Fibroblast of skin of right biceps (primary cell): ENCODE measurements around the gene PRMT9.

Experiments
- DNase-seq: peaks from one replicate; pipeline ENCODE4 v3.0.0-alpha.2; 2013

Gene PRMT9

DNA sequence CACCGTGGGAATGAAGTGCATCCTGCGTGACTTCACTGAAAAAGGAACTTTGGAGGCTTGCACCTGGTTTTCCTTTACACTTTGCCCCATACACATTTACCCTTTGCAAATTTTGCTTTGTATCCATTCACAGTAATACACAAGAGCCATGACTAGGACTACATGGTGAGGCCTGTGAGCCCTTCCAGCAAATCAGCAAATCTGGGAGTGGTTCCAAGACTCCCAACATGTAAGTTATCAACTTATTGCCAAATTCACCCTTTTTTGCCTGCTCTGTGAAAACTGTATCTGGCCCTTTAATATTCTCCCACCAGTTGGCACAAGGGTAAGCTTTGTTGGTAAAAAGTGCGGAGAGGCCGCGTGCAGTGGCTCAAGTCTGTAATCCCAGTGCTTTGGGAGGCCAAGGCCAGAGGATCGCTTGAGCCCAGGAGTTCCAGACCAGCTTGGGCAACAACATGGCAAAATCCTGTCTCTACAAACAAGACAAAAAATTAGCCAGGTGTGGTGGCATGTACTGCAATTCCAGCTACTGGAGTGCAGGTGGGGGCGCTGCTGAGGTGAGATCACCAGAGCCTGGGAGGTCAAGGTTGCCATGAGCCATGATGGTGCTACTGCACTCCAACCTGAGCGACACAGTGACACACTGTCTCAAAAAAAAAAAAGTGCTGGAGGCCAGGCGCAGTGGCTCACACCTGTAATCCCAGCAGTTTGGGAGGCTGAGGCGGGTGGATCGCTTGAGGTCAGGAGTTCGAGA is 5.0 kb downstream of the PRMT9 start:
- peak; percentile 14 for DNase-seq

DNA sequence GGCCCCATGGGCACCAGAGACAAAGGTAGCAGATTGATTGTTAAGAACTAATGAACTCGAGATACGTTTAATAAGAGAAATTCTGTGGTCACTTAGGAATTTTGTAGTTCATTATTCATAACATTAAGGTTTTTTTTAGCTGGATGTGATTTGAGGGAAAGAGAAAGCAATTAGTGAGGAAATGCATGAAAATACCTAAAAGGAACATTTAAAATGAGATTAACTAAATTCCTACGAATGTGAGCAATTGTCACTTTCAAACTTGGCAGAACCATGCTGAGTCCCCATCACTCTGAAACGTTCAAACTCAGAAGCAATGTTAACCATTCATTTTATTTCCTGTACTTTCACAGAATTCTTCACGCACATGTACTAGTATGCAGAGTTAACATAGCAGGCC is 5.9 kb downstream of the PRMT9 start:
- peak; percentile 20 for DNase-seq

DNA sequence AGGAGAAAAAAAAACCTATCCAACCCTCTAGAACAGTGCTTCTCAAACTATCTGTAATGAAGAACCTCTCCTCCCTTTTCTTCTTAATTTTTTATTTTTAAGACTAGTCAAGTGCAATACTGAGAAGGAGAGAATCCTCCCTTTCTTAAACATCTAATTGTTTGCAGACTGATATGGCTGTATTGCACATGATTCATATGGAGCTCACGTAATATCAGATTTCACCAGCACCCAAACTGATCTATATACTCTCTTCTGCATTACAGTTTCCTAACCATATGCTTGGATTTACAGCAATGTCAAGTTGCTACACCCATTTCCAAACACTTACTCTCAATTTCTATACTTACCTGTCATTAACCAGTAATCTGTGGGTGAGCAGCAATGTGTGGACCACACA is 9.5 kb downstream of the PRMT9 start:
- peak; percentile 12 for DNase-seq

DNA sequence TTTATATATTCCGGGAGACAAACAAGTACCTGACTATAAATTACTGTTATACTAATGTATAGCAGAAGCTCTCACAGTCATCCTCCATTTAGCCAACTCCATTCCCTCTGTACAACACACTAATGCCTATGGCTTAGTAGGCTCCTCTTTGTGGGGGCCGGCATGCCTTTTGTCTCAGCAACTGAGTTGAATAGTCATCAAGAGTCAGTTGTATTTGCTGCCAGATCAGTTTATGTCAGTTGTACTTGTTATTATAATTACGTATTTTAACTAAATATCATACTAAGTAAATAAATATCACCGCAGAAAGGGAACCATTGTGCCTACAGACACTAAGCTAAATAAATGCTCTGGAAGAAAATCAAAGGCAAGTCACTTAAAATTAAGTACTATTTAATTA is 9.9 kb downstream of the PRMT9 start:
- no peak for DNase-seq

DNA sequence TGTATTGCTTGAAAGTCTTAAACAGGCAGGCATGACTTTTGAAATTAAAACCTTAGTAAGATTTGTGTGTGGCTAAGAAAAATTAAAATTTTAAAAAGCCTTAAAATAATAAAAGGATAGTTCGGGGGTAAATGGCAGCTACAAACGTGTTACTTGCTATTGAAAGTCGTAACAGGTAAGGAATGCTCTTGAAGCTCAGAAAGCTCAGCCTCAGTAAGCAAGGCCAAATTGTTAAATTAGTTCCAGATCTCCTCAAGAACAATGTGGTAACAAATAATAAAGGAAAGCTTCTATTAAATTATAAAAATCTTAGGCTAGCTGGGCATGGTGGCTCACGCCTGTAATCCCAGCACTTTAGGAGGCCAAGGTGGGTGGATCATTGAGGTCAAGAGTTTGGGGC is 25.5 kb downstream of the PRMT9 start:
- no peak for DNase-seq

DNA sequence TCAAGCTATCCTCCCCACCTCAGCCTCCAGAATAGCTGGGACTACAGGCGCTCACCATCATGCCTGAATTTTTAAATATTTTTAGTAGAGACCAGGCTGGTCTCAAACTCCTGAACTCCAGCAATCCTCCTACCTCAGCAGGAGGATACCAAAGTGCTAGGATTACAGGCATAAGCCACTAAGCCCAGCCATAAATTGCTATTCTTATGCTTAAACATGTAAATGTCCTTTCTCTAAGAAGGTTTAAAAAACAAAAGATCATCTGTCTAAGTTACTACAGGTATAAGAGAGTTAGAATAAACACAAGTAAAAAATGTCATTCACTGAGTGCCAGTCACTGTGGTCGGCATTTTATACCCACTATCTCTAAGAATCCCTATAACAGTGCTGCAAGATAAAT is 28.3 kb downstream of the PRMT9 start:
- DNase-seq: no peak

DNA sequence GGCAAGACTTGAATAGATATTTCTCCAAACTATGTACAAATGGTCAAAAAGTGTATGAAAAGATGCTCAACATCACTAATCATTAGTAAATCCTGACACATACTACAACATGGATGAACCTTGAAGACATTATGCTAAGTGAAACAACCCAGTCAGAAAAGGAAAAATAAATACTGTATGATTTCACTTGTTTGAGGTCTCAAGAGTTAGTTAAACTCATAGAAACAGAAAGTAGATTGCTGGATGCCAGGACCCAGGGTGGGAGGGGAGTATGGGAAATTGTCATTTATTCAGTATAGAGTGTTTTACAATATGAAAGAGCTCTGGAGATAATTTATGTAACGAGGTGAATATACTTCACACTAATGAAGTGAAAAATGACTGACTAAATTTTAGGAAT is 32.4 kb downstream of the PRMT9 start:
- no peak for DNase-seq

DNA sequence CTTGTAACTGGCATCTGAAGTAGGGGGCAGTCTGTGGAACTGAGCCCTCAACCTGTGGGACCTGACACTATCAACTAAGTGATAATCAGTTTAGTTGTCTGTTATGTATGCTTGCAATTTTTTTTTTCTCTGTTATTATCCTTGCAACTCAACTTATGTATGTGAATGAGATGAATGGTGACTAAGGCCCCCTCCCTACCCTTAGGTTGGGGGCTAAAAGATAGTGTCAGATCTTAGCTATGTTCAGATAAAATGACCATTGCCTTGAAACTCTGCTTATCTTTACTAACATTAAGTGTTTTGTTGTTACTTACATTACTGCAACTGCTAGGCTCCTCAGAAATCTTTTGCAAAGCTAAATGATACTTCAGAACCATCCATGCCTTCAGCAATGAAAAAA is 35.3 kb downstream of the PRMT9 start:
- no peak for DNase-seq

DNA sequence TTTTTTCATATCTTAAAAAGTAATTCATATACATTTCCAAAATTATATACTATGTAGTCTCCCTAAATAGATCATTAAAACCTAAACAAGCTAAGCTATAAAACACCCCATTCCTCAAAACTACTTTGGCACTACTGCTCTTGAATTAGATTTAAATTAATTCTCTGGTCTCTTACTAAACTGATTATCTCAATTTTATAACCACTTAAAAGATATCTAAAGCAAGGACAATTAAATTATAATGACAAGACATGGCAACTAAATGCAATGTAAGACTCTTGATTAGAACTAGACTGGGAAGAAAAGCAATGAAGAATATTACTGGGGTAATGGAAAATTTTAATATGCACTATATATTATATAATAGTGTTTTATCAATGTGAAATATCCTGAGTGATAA is 38.9 kb downstream of the PRMT9 start:
- no peak for DNase-seq

DNA sequence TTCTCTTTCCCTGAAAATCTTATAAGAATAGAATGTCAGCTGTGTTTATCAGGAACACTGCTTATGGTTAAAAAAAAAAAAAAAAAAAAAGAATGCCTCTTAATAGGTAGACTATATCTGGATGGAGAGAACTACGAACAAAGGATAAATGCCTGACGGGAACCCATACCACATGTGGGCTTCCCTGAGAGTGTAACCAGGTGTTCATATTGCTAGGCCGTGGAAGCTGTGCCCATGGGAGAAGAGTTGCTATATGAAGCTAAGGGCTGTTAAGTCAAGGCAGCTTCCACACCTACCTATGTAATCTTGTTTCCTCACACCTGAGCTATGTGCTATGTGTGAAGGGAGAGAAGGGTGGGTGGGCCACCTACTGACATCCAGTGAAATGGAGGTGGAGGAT is 39.5 kb downstream of the PRMT9 start:
- DNase-seq: no peak

DNA sequence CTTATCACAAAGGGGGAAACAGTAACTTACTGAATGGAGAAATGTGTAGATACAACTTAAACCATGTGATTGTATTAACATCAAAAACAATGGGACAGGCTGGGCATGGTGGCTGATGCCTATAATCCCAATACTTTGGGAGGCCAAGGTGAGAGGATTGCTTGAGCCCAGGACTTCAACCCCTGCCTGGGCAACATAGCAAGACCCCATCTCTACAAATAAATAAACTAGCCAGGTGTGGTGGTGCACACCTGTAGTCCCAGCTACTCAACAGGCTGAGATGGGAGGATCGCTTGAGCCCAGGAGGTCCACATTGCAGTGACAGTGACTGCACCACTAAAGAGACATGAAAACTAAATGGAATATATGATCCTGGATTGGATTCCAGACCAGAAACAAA is 40.3 kb downstream of the PRMT9 start:
- no peak for DNase-seq

DNA sequence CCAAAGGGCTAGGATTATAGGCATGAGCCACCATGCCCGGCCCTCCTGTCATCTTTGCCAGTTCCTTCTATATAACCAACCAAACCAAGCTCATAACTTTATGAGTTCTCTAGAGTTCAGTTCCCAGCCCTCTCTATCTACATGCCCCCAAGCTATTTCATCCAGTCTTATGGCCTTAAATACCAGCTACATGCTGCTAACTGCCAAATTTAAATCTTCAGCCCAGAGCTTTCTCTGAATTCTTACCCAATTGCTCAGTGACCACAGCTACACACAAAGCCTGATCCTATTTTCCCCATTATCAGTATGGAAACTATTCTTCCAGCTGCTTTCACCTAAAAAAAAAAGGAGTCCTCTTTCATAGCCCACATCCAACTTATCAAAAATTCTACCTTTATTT is 43.6 kb downstream of the PRMT9 start:
- DNase-seq: no peak

DNA sequence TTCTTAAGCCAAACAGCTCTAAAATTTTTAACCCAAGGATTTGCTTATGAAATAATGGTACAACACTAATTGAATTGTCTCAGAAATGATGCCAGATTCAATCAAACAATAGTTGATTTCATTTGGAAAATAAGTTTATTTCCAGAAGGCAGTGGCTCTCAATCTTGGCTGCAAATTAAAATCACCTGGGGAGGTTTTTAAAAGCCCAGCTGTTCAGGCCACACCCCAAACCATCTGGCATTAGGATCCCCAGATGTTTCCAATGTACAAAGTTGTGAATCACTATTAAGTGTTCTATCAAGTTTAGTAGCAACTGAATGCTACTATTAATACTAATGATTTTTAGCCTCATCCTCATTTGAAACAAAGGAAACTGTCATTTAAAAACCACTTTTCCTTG is 44.6 kb downstream of the PRMT9 start:
- no peak for DNase-seq

DNA sequence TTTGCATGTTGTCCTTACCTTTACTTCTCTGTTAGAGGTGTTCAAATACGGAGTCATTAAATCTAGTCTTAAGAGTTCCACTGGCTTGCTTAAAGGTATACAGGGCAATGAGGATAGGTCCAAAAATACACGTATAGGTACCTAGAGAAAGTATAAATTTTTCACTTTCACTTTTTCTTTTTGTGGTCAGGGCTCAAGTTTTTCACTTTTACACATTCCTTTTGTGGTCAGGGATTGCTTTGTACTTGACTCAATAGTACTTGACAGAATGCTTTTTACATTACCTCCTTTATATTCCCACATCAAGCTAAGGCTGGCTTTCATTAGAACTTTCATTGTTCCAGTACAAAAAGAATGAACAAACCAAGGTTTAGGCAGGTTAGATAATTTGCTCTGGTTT is 45.0 kb downstream of the PRMT9 start:
- DNase-seq: no peak

DNA sequence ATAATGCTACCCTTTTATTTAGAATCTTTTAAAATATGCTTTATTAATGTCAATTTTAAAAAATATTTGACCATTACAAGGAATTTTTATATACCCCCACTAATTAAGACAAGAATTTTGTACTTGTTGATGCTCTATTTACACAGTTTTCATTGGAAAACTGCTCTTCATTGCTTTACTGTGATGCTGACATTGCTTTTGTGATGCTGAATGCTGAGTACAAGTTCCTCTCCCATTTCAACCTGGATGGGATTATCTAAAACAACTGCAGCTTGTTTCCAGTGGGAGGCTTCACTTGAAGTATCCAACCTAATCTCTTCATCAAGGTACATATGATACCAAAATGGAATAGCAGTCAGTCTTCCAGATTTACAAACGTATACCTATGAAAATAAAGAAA is 45.6 kb downstream of the PRMT9 start:
- no peak for DNase-seq

DNA sequence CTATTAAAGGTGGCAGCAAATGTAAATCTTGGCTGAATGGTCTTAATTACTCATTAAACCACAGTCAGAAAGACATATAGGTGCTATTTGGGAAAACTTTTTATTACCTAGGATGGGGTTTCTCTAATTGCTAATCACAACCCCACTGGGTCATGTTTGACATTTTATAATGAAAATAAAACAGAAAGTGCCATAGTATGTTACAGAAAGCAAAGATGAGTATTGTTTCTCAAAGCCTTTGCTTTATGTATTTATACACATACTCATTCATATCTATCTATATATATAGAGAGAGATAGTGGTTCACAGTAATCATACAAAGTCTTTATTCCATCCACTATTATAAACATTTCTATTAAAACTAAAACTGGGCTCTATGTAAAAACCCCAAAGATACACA is 48.6 kb downstream of the PRMT9 start:
- no peak for DNase-seq

DNA sequence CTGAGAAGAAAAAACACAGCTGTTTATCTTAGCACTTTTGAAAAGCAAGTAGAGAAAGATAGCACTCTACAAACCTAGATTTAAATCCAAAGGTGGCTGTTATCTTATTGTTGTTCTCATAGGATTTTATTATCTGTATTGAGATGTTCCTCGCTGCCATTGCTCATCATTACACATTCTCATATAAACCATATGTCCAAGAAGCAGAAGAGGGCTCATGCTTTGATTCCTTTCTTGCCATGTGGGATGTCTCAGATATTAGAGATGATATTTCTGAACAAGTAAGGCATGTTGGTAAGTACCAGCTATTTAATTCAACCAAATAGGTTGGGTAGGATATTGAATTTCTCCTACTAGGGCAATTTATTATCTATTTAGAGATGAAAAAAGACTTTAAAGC is 50.3 kb downstream of the PRMT9 start:
- DNase-seq: no peak

DNA sequence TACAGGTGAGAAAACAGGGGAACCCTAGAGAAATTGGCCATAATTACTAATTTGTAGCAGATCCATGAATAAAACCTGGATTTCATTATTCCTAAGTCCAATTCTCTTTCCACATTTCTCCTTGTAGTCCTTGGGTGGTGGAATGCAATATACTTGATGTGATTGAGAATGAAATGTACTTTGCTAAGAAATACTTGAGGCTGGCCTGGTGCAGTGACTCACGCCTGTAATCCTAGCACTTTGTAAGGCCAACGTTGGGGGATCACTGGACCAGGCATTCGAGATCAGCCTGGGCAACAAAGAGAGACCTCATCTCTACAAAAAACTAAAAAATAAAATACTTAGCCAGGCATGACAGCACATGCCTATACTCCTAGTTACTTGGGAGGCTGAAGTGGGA is 50.9 kb downstream of the PRMT9 start:
- peak; percentile 30 for DNase-seq

DNA sequence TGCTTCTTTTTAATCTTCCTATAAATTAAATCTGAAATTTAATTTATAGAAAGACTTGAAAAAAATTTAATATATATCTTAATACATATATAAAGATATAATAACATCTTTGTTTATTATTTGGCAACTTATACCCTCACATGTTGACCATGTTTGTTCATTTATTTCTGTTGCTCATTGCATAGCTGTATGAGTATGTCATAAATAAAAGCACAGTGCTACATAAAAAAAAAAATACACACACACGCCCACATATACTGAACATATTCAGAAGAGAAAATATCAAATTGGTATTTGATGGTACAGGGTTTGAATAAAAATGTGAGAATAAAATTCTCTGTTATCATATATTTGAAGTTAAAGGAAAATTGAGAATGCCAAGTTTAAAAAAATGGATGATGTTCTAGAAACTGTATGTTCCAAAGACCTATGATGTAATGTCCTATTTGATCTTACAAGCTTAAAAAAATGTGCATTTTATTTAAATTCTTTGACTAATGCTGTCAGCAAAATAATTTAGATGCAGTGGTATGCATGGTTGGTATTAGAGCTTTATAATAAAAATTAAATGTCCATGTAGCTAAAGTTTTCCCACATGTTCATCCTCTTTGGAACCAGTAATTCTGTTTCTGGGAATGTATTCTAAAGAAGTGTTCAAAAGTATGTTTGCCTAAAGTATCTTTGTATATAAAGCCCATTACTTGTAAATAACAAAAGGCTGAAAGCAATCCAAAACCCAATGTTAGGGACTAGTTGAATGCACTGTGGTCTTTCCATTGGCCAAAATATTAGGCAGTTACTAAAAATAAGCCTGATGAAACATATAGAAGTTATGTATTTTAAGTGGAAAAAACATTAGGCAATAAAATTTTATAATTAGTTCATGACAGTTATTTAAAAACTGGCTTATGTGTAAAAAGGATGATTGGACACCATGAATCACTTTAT is 53.9 kb downstream of the PRMT9 start:
- peak; percentile 16 for DNase-seq

DNA sequence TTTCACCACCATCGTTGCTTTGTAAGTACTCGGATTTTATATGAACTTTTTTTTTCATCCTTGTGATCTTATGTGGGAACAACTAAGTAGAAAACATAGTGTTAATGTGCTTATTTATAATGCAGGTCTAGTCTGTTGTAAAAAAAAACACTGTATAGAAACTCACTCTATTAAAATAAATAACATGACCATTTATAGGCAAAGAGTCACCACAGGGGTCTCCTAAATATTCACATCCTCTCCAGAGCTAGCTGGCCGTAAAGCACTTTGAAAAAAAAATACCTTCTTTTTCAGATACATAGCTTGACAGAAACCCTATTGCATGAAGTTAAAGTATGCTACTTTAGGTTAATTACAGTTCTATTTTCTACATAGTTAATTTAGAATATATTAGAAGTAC is 55.5 kb downstream of the PRMT9 start:
- no peak for DNase-seq

DNA sequence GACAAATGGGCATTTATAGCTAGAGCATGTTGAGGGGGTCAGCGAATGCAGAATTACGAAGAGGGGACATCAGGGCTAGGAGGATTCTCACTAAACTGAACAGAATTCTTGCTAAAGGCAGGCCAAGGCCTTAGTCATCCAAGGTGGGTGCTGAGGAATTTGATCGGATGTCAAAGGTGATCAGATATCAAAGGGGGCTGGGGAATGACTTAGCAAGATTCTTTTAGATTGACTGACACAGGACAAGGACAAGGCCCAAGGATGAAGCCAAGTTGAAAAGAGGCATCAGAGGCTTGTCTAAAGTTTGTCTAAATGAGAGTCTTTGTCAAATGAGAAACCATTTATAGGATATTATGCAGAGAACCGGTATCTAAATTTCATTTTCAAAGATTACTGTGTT is 57.1 kb downstream of the PRMT9 start:
- DNase-seq: no peak

DNA sequence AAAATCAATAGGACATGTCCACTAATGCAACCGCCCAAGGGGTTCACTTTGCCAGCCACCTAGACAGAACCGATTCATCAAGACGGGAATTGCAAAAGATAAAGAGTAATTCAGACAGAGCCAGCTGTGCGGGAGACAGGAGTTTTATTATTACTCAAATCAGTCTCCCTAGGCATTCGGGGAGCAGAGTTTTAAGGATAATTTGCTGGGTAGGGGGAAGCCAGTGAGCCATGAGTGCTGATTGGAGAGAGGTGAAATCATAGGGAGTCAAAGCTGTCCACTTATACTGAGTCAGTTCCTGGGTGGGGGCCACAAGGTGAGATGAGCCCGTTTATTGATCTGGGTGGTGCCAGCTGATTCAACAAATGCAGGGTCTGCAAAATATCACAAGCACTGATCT is 58.2 kb downstream of the PRMT9 start:
- no peak for DNase-seq

DNA sequence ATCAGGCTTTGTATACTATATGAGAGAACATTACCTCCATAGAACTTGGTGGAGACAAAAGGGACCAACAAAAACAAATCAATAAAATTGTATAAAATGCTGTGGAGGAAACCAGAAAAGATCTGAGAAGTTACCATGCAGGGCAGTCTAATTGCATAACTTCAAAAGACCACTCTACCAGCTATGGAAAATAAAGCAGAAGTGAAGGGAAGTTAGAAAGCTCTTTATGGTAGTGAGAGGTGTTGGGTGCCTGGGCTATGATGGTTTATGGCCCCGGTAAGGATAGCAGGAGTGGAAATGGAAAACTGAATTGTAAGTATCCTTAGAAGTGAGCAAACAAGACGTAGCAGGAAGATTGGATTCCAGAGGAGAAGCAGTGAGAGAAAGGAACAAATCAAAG is 63.6 kb downstream of the PRMT9 start:
- DNase-seq: no peak
